Left ventricle myocardium inferior (tissue), 1 donor: ENCODE data around the gene EIF3I. TPM values are rescaled to one million over a fixed set of nuclear protein-coding genes. Genes with fewer than 3 reads are reported as not detected.
A peak's percentile ranks its signal among the peaks of the same experiment; 100 is the strongest.

Experiments used
- DNase-seq: peaks from one replicate; pipeline ENCODE4 v3.0.0-alpha.2; 2020
- H3K27ac ChIP-seq: fragments of 200-600 bp; replicated peaks from 2 replicates; pipeline ENCODE4 v1.8.0; 2021
- H3K27me3 ChIP-seq: fragments of 200-600 bp; 2 replicates; pipeline ENCODE4 v1.8.0; 2021; ENCODE audit warnings: low read depth
- H3K36me3 ChIP-seq: fragments of 200-600 bp; 2 replicates; pipeline ENCODE4 v1.8.0; 2021
- H3K4me1 ChIP-seq: fragments of 200-600 bp; 2 replicates; pipeline ENCODE4 v1.8.0; 2021
- H3K4me3 ChIP-seq: fragments of 200-600 bp; 2 replicates; pipeline ENCODE4 v1.8.0; 2021; ENCODE audit warnings: mild to moderate bottlenecking, moderate library complexity
- H3K9me3 ChIP-seq: fragments of 200-600 bp; replicated peaks from 2 replicates; pipeline ENCODE4 v1.8.0; 2021
- CTCF ChIP-seq: fragments of 200-600 bp; IDR thresholded peaks from 2 replicates; pipeline ENCODE4 v1.8.0; 2021; ENCODE audit warnings: antibody characterized with exemption, mild to moderate bottlenecking, borderline replicate concordance
- intact Hi-C: fragments of 100-400 bp; cut with micrococcal nuclease; formaldehyde crosslinking; loops from one replicate; pipeline ENCODE4 v1.11.0; 2022
- total RNA-seq: library from RNA; stranded (reverse); fragmentation: NEBNext Ultra II Directional; extraction: Animal tissue kit (Norgen Biotek cat#: 25700); gene quantifications from one replicate; pipeline ENCODE4 v1.2.1, GENCODE V29; 2021
- donor health status: DM: no; HTN: yes; CAD: no; lungs with severe emphysema.

The EIF3I gene
- total RNA-seq, 1 donor from 2014 or later = 91.1 TPM

- DNase-seq = no peak
- H3K4me3 ChIP-seq = peak overlapping the region; percentile 98
- intact Hi-C loops = loop anchor here (10.0 kb wide), 1 partner anchor 91 kb away; no protein-coding TSS in a partner anchor
Measured at GRCh38 chr1:32224285-32224684, 2.1 kb downstream of the EIF3I start.

GRCh38 chr1:32228771-32229170, 6.6 kb downstream of the EIF3I start:
- no peak for TF ChIP-seq CTCF
- Histone ChIP-seq H3K36me3 (peaks cover 90% of the 10 kb centered on the region), H3K27ac (no peak overlapping the region), H3K4me3 (no peak overlapping the region), H3K27me3 (no peaks in the 10 kb centered on the region), H3K9me3 (no peaks in the 10 kb centered on the region), H3K4me1 (peaks cover 6% of the 10 kb centered on the region)
- DNase-seq = no peak
- intact Hi-C loops = loop anchor here (10.0 kb wide), 1 partner anchor 86 kb away; no protein-coding TSS in a partner anchor

More at GRCh38 chr1:32224285-32224684, 2.1 kb downstream of the EIF3I start:
- TF ChIP-seq CTCF = no peak
- peaks cover 44% of the 10 kb centered on the region for H3K4me1 ChIP-seq
- H3K27me3 ChIP-seq = no peaks in the 10 kb centered on the region
- H3K36me3 ChIP-seq = peaks cover 69% of the 10 kb centered on the region
- no peaks in the 10 kb centered on the region for H3K9me3 ChIP-seq
- peak overlapping the region; percentile 92 for H3K27ac ChIP-seq

GRCh38 chr1:32231843-32232432, 9.7 kb downstream of the EIF3I start:
- no peaks in the 10 kb centered on the region for H3K27me3 ChIP-seq
- intact Hi-C loops = no loop called here
- H3K27ac ChIP-seq = no peak overlapping the region
- H3K36me3 ChIP-seq = peaks cover 62% of the 10 kb centered on the region
- no peaks in the 10 kb centered on the region for H3K4me1 ChIP-seq
- TF ChIP-seq CTCF = no peak
- H3K9me3 ChIP-seq = no peaks in the 10 kb centered on the region
- no peak overlapping the region for H3K4me3 ChIP-seq
- DNase-seq = no peak

GRCh38 chr1:32232558-32233304, 10.5 kb downstream of the EIF3I start:
- H3K9me3 ChIP-seq = no peaks in the 10 kb centered on the region
- no peak for DNase-seq
- H3K36me3 ChIP-seq = peaks cover 54% of the 10 kb centered on the region

GRCh38 chr1:32234792-32235191, 12.6 kb downstream of the EIF3I start:
- H3K27ac ChIP-seq = no peak overlapping the region
- DNase-seq = no peak
- no peak for TF ChIP-seq CTCF
- H3K27me3 ChIP-seq = no peaks in the 10 kb centered on the region
- H3K4me3 ChIP-seq = no peak overlapping the region
- no peaks in the 10 kb centered on the region for H3K9me3 ChIP-seq
- H3K4me1 ChIP-seq = peaks cover 3% of the 10 kb centered on the region
- intact Hi-C loops = no loop called here
- peaks cover 33% of the 10 kb centered on the region for H3K36me3 ChIP-seq

More at GRCh38 chr1:32232558-32233304, 10.5 kb downstream of the EIF3I start:
- Histone ChIP-seq H3K27me3 (no peaks in the 10 kb centered on the region), H3K4me1 (no peaks in the 10 kb centered on the region), H3K4me3 (no peak overlapping the region), H3K27ac (no peak overlapping the region)
- no peak for TF ChIP-seq CTCF
- intact Hi-C loops = no loop called here
